GM08714 (cell line): ENCODE results near the gene CD34.

Experiments
- H3K4me3 ChIP-seq: fragments of 200-500 bp; sonication (Bioruptor generic); 2 replicates; pipeline ENCODE4 v1.5.1; 2014; ENCODE audit warnings: mild to moderate bottlenecking, low read length, inconsistent platforms
- ZNF274 ChIP-seq: IDR thresholded peaks from 2 replicates; pipeline ENCODE4 v1.6.1; 2012; ENCODE audit warnings: mild to moderate bottlenecking, low read depth, low read length

CD34 gene

GRCh38 chr1:207918581-207918980, 7.7 kb upstream of the CD34 start:
- H3K4me3 ChIP-seq, result no peak overlapping the region
- no peak for TF ChIP-seq ZNF274

GRCh38 chr1:207918011-207918410, 7.1 kb upstream of the CD34 start:
- no peak for TF ChIP-seq ZNF274
- H3K4me3 ChIP-seq, result no peak overlapping the region

- TF ChIP-seq ZNF274, result no peak
- H3K4me3 ChIP-seq, result no peak overlapping the region
Observed at GRCh38 chr1:207917080-207917479, 6.2 kb upstream of the CD34 start.

- H3K4me3 ChIP-seq, result no peak overlapping the region
- TF ChIP-seq ZNF274, result no peak
Observed at GRCh38 chr1:207913951-207914350, 3.0 kb upstream of the CD34 start.

GRCh38 chr1:207911856-207912760, 1.2 kb upstream of the CD34 start:
- H3K4me3 ChIP-seq, result no peak overlapping the region
- TF ChIP-seq ZNF274, result no peak

- TF ChIP-seq ZNF274, result no peak
- no peak overlapping the region for H3K4me3 ChIP-seq
Observed at GRCh38 chr1:207909687-207910086, 1.2 kb downstream of the CD34 start.

- H3K4me3 ChIP-seq, result no peak overlapping the region
- no peak for TF ChIP-seq ZNF274
Observed at GRCh38 chr1:207908107-207908734, 2.7 kb downstream of the CD34 start.

- TF ChIP-seq ZNF274, result no peak
- H3K4me3 ChIP-seq, result no peak overlapping the region
Observed at GRCh38 chr1:207904391-207904790, 6.5 kb downstream of the CD34 start.

- TF ChIP-seq ZNF274, result no peak
- H3K4me3 ChIP-seq, result no peak overlapping the region
Observed at GRCh38 chr1:207903767-207904166, 7.2 kb downstream of the CD34 start.

- TF ChIP-seq ZNF274, result no peak
- H3K4me3 ChIP-seq, result no peak overlapping the region
Observed at GRCh38 chr1:207903053-207903452, 7.9 kb downstream of the CD34 start.

GRCh38 chr1:207902566-207902965, 8.4 kb downstream of the CD34 start:
- no peak for TF ChIP-seq ZNF274

GRCh38 chr1:207901041-207901653, 9.8 kb downstream of the CD34 start:
- no peak overlapping the region for H3K4me3 ChIP-seq
- TF ChIP-seq ZNF274, result no peak

More at GRCh38 chr1:207902566-207902965, 8.4 kb downstream of the CD34 start:
- no peak overlapping the region for H3K4me3 ChIP-seq

- no peak for TF ChIP-seq ZNF274
- no peak overlapping the region for H3K4me3 ChIP-seq
Observed at GRCh38 chr1:207898836-207899235, 12.1 kb downstream of the CD34 start.

- H3K4me3 ChIP-seq, result no peak overlapping the region
- no peak for TF ChIP-seq ZNF274
Observed at GRCh38 chr1:207898260-207898659, 12.7 kb downstream of the CD34 start.

- TF ChIP-seq ZNF274, result no peak
- H3K4me3 ChIP-seq, result no peak overlapping the region
Observed at GRCh38 chr1:207897188-207897587, 13.7 kb downstream of the CD34 start.
